GM21529 (cell line): Measurements from ENCODE around the gene ECE1.
"Not testable (repeated sequence)": the region's sequence is repeated elsewhere in the genome, so short reads cannot be mapped to it uniquely, and the experiment has no call there.

Experiments used
- ATAC-seq: cut with Tn5 transposase; IDR thresholded peaks from one replicate; pipeline ENCODE4 v1.9.1; 2021; ENCODE audit not compliant: unreplicated experiment

Gene ECE1

GRCh38 chr1:21188235-21188634 is 102.0 kb downstream of the ECE1 start:
- ATAC-seq, result no peak

- no peak for ATAC-seq
These were observed 105.0 kb downstream of the ECE1 start for GRCh38 chr1:21185221-21185731.

GRCh38 chr1:21184276-21184675 is 106.0 kb downstream of the ECE1 start:
- ATAC-seq, result no peak

GRCh38 chr1:21182181-21182731 is 108.0 kb downstream of the ECE1 start:
- no peak for ATAC-seq

GRCh38 chr1:21178271-21178670 is 112.0 kb downstream of the ECE1 start:
- ATAC-seq, result not testable (repeated sequence)

- peak; percentile 87 for ATAC-seq
These were observed 113.4 kb downstream of the ECE1 start, which contains the start of gene EIF4G3 for GRCh38 chr1:21176586-21177555. Gene EIF4G3, minus strand, starts transcription at chr1:21176897. Its CDS starts 174,155 bp downstream, at chr1:21002742.

GRCh38 chr1:21175670-21176581 is 114.3 kb downstream of the ECE1 start:
- ATAC-seq, result peak; percentile 11

- no peak for ATAC-seq
These were observed 115.0 kb downstream of the ECE1 start for GRCh38 chr1:21175324-21175669.

GRCh38 chr1:21174654-21175323 is 115.5 kb downstream of the ECE1 start:
- ATAC-seq, result no peak

- ATAC-seq, result no peak
These were observed 116.0 kb downstream of the ECE1 start for GRCh38 chr1:21174230-21174629.

- not testable (repeated sequence) for ATAC-seq
These were observed 117.2 kb downstream of the ECE1 start for GRCh38 chr1:21173096-21173495.

- ATAC-seq, result not testable (repeated sequence)
These were observed 119.4 kb downstream of the ECE1 start for GRCh38 chr1:21170837-21171236.

GRCh38 chr1:21168444-21168843 is 121.8 kb downstream of the ECE1 start:
- ATAC-seq, result no peak
